Umbilical cord (tissue), 2 donors: ENCODE measurements around the gene EIF4EBP2. TPM values are rescaled to one million over a fixed set of nuclear protein-coding genes. Genes with fewer than 3 reads are reported as not detected.

Experiments
- DNase-seq: peaks from one replicate; pipeline ENCODE4 v3.0.0-alpha.2; 2015; ENCODE audit warnings: low spot score
- total RNA-seq: library from RNA; depleted of rRNA; stranded (reverse); fragments of >200 nt; gene quantifications from one replicate; pipeline ENCODE4 v1.2.3, GENCODE V29; 2014; ENCODE audit warnings: low replicate concordance; ENCODE audit not compliant: insufficient read depth

EIF4EBP2 gene
- total RNA-seq, result 30.8 TPM

- DNase-seq, result peak; percentile 98
These were observed at the start of gene EIF4EBP2 for GRCh38 chr10:70404036-70404786. Gene EIF4EBP2, plus strand, starts transcription at chr10:70404145. Its CDS starts 257 bp downstream, at chr10:70404402.

GRCh38 chr10:70354556-70354955 is 49.4 kb upstream of the EIF4EBP2 start:
- DNase-seq, result peak; percentile 20

- peak; percentile 57 for DNase-seq
These were observed 48.6 kb upstream of the EIF4EBP2 start for GRCh38 chr10:70355051-70356021.

GRCh38 chr10:70357565-70357964 is 46.4 kb upstream of the EIF4EBP2 start:
- DNase-seq, result no peak

GRCh38 chr10:70358446-70358845 is 45.5 kb upstream of the EIF4EBP2 start:
- no peak for DNase-seq

- DNase-seq, result no peak
These were observed 44.9 kb upstream of the EIF4EBP2 start for GRCh38 chr10:70359017-70359550.

GRCh38 chr10:70360215-70360614 is 43.7 kb upstream of the EIF4EBP2 start:
- DNase-seq, result no peak

GRCh38 chr10:70362328-70362727 is 41.6 kb upstream of the EIF4EBP2 start:
- no peak for DNase-seq

GRCh38 chr10:70363292-70363691 is 40.7 kb upstream of the EIF4EBP2 start:
- DNase-seq, result no peak

- peak; percentile 89 for DNase-seq
These were observed 39.8 kb upstream of the EIF4EBP2 start for GRCh38 chr10:70363971-70364771.

- no peak for DNase-seq
These were observed 39.2 kb upstream of the EIF4EBP2 start for GRCh38 chr10:70364772-70365091.

GRCh38 chr10:70367195-70367796 is 36.6 kb upstream of the EIF4EBP2 start:
- DNase-seq, result peak; percentile 64

- DNase-seq, result no peak
These were observed 35.0 kb upstream of the EIF4EBP2 start for GRCh38 chr10:70368774-70369482.

GRCh38 chr10:70369498-70370018 is 34.4 kb upstream of the EIF4EBP2 start:
- no peak for DNase-seq

- no peak for DNase-seq
These were observed 33.2 kb upstream of the EIF4EBP2 start for GRCh38 chr10:70370766-70371165.

- no peak for DNase-seq
These were observed 32.1 kb upstream of the EIF4EBP2 start for GRCh38 chr10:70371846-70372245.

GRCh38 chr10:70374775-70375614 is 28.9 kb upstream of the EIF4EBP2 start:
- no peak for DNase-seq

- DNase-seq, result no peak
These were observed 27.2 kb upstream of the EIF4EBP2 start for GRCh38 chr10:70376436-70377378.
